A673 (cell line): ENCODE results near the gene KRTAP12-4.

ENCODE experiments used
- EZH2 ChIP-seq: fragments of 200-600 bp; sonication (generic); IDR thresholded peaks from 2 replicates; pipeline ENCODE4 v1.6.1; 2017; ENCODE audit warnings: borderline replicate concordance, low read depth, mild to moderate bottlenecking, mixed read lengths, antibody characterized with exemption, low read length; ENCODE audit not compliant: poor library complexity, severe bottlenecking
- TF ChIP-seq, protein P1 (sequence below): fragments of 300-800, 200-600 bp; sonication (generic); conservative IDR thresholded peaks from 2 replicates; pipeline ENCODE4 v1.5.1; 2017; ENCODE audit warnings: low read depth, mild to moderate bottlenecking, antibody characterized with exemption, low read length, moderate library complexity, mixed read lengths

DNA sequence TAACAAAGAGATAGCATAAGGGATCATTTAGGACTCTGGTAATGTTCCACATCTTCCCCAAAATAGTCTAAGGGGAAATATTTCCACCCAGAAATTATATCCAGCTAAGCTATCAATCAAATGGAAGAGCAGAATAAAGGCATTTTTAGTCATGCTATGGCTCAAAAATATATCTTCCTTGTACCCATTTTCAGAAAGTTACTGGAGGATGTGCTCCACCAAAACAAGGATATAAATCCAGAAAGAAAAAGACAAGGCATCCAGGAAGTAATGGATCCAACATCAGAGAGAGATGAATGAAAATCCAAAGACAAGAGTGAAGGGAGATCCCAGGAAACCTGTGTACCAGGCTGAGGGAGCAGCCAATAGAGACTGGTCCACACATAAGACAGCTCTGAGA is 45.3 kb downstream of the KRTAP12-4 start:
- TF ChIP-seq, protein P1, sequence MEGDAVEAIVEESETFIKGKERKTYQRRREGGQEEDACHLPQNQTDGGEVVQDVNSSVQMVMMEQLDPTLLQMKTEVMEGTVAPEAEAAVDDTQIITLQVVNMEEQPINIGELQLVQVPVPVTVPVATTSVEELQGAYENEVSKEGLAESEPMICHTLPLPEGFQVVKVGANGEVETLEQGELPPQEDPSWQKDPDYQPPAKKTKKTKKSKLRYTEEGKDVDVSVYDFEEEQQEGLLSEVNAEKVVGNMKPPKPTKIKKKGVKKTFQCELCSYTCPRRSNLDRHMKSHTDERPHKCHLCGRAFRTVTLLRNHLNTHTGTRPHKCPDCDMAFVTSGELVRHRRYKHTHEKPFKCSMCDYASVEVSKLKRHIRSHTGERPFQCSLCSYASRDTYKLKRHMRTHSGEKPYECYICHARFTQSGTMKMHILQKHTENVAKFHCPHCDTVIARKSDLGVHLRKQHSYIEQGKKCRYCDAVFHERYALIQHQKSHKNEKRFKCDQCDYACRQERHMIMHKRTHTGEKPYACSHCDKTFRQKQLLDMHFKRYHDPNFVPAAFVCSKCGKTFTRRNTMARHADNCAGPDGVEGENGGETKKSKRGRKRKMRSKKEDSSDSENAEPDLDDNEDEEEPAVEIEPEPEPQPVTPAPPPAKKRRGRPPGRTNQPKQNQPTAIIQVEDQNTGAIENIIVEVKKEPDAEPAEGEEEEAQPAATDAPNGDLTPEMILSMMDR = no peak
- TF ChIP-seq EZH2 = no peak
